ENCODE results near the gene NR3C2.

GRCh38 chr4:148376151-148376550 lies 66.1 kb downstream of the NR3C2 start:
- TF ChIP-seq CTCF (IDR thresholded peaks at IDR 0.05; ENCODE audit: low read depth, low read length, missing input control) (no peak), MAX (IDR thresholded peaks at IDR 0.05) (no peak), TAF1 (conservative IDR thresholded peaks at IDR 0.05) (no peak), FOXA1 (IDR thresholded peaks at IDR 0.05) (no peak), YY1 (IDR thresholded peaks at IDR 0.05) (no peak), ATF3 (IDR thresholded peaks at IDR 0.05) (no peak), NR2F2 (IDR thresholded peaks at IDR 0.05) (no peak)
